Measurements from ENCODE around the gene DLEC1.

DLEC1 gene

DNA sequence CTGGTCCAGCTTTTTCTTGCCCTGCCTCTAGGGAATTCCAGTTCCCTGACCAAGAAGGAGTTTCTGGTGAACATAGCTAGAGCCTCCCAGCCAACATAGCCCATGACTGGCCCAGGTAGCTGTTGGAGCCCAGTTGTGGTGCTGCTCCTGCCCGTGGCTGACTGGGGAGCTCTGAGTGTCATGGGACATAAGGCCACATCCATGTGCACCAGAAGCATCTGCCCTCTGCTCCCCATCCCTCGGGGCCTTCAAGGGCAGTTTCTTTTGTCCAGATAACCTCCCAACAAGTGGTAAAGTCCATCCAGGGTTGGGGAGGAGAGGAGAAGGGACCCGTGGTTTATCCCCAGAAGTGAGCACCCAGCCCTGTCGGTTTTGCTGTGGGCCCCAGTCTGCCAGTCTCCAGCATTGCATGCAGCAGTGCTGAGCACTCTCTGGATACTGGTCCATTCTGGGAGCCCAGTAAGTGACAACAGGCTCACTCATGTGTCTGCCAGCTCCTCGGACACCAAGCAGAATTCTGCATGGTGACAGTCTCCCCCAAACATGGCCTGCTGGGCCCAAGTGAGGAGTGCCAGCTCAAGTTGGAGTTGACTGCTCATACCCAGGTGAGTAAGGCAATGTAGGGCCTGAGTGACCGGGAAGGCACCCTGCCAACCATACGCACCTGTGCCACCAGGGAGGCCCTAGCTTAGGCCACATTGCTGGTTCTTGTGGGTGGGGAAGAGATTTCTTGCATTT lies 69.1 kb downstream of the DLEC1 start:
- H3K9me3 ChIP-seq (ENCODE audit: control insufficient read depth in 1 of 2, low read length in 2 of 2): peaks cover 0 to 3% of the 10 kb centered on the region in 2 donors
- H3K4me1 ChIP-seq (ENCODE audit: control insufficient read depth in 1 of 2, insufficient read depth in 2 of 2, low read length in 2 of 2): no peaks in the 10 kb centered on the region
- H3K9ac ChIP-seq (ENCODE audit: low read depth in 1 of 2, low read length in 2 of 2): no peak overlapping the region

DNA sequence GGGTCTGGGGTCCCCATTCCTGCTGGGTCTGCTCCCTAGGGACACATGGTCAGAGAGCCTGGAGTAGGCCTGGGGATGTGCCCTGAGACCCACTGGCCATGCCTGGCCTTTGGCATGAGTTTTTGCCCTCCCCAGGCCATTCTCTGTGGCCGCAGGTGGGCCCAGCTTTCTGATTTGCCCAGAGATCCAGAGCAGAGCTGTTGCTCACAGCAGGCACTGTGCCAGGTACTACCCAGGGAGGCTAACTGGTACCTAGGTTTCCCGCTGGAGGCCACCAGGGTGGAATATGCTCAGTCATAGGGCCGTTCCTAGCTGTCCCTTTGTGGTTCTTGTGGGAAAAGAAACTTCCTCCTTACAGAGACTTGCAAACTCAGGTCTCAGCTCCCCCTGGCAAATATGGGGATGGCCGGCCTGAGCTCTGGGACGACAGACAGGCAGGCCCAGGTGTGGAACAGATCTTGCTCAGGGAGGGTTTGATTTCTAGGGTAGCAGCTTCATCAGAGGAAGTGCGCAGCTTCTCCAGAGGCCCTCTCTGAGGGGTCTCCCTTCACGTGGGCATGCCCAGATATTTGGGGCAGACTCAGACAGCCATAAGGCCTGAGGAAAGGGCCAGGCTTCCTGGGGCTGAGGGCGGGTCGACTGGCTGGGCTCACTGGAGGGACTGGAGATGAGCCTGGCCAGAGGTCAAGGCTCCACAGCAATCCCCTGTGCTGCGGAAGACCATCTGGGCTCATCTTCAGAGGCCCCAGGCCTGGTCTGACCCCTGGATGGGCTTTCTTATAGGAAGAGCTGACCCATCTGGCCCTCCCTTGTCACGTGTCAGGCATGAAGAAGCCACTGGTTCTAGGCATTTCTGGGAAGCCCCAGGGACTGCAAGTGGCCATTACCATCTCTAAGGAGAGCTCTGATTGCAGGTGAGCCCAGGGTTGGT lies 69.9 kb downstream of the DLEC1 start:
- no peaks in the 10 kb centered on the region for H3K36me3 ChIP-seq (ENCODE audit: control insufficient read depth in 1 of 2, insufficient read depth in 2 of 2, low read length in 2 of 2)
- no peak overlapping the region for H3K27ac ChIP-seq (ENCODE audit: low read depth, low read length)
- no peaks in the 10 kb centered on the region for H3K27me3 ChIP-seq (ENCODE audit: control insufficient read depth in 1 of 2, insufficient read depth in 2 of 2, low read length in 2 of 2)

More for the DNA sequence above, 69.1 kb downstream of the DLEC1 start:
- Histone ChIP-seq H3K27ac (ENCODE audit: low read depth, low read length) (no peak overlapping the region), H3K4me3 (ENCODE audit: low read depth in 1 of 2, low read length in 2 of 2) (no peak overlapping the region), H3K36me3 (ENCODE audit: control insufficient read depth in 1 of 2, insufficient read depth in 2 of 2, low read length in 2 of 2) (no peaks in the 10 kb centered on the region), H3K27me3 (ENCODE audit: control insufficient read depth in 1 of 2, insufficient read depth in 2 of 2, low read length in 2 of 2) (no peaks in the 10 kb centered on the region)

DNA sequence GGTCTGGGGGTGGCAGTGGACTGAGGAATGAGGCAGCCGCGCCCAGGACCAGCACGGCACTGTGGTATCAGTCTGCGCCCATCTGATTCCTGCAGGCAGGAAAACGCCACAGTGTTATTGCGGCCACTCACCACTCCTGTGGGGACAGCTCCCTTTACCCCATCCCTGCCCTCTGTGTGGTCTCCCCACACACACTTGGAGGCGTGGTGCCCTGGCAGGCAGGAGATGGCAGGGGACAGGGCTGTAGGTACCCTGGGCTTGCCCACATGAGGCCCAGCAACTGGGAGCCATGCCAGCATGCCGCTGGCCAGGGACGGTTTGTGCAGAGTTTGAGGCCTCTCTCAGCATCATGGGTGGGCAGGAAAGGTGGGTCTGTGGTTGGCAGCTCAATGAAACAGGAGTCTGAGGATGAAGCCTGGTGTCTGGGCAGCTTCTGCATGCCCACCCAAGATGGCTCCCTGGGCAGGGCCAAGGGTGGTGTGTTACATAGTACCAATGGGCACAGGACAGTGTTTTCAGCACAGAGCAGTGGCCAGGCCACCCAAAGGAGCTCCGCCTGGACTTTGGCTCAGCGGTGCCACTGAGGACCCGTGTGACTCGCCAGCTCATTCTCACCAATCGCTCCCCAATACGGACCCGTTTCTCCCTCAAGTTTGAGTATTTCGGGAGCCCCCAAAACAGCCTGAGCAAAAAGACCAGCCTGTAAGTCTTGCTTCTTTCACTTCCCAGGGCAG lies 70.7 kb downstream of the DLEC1 start:
- Histone ChIP-seq H3K36me3 (ENCODE audit: control insufficient read depth in 1 of 2, insufficient read depth in 2 of 2, low read length in 2 of 2) (no peaks in the 10 kb centered on the region), H3K27me3 (ENCODE audit: control insufficient read depth in 1 of 2, insufficient read depth in 2 of 2, low read length in 2 of 2) (no peaks in the 10 kb centered on the region), H3K4me1 (ENCODE audit: control insufficient read depth in 1 of 2, insufficient read depth in 2 of 2, low read length in 2 of 2) (no peaks in the 10 kb centered on the region), H3K27ac (ENCODE audit: low read depth, low read length) (no peak overlapping the region), H3K4me3 (ENCODE audit: low read depth in 1 of 2, low read length in 2 of 2) (no peak overlapping the region), H3K9ac (ENCODE audit: low read depth in 1 of 2, low read length in 2 of 2) (no peak overlapping the region), H3K9me3 (ENCODE audit: control insufficient read depth in 1 of 2, low read length in 2 of 2) (peaks cover 0 to 3% of the 10 kb centered on the region in 2 donors)

More for the DNA sequence above, 69.9 kb downstream of the DLEC1 start:
- Histone ChIP-seq H3K4me3 (ENCODE audit: low read depth in 1 of 2, low read length in 2 of 2) (no peak overlapping the region), H3K9me3 (ENCODE audit: control insufficient read depth in 1 of 2, low read length in 2 of 2) (peaks cover 0 to 3% of the 10 kb centered on the region in 2 donors), H3K4me1 (ENCODE audit: control insufficient read depth in 1 of 2, insufficient read depth in 2 of 2, low read length in 2 of 2) (no peaks in the 10 kb centered on the region), H3K9ac (ENCODE audit: low read depth in 1 of 2, low read length in 2 of 2) (no peak overlapping the region)

DNA sequence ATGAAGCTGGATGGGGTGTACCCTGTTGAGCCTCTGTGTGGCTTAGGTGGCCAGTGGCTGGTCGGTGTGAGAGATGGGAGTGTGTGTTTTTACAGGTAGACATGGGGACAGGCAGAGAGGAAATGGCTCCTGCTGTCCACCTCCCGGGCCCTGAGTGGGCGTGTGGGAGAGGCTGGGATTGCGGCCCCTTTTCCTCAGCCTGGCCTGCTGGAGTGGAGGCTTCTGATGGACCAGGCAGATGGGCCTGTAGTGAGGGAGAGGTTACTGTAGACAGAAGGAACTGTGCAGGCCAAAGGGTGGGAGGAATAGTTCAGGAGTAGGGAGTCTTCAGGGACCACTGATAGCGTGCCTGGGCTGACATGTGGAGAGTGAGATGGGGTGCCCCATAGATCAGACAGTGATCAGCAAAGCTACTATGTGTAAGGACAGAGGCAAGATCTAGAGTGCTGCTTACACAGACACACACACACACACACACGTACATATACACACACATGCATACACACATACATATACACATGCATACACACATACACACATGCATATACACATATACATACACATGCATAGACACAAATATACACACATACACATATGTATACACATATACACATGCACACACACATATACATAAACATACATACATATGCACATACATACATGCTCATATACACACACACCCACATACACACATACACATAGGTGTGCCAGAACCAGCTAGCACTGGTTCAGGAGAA lies 71.5 kb downstream of the DLEC1 start:
- no peak overlapping the region for H3K9ac ChIP-seq (ENCODE audit: low read depth in 1 of 2, low read length in 2 of 2)
- H3K27me3 ChIP-seq (ENCODE audit: control insufficient read depth in 1 of 2, insufficient read depth in 2 of 2, low read length in 2 of 2): no peaks in the 10 kb centered on the region
- H3K4me3 ChIP-seq (ENCODE audit: low read depth in 1 of 2, low read length in 2 of 2): no peak overlapping the region
- H3K36me3 ChIP-seq (ENCODE audit: control insufficient read depth in 1 of 2, insufficient read depth in 2 of 2, low read length in 2 of 2): no peaks in the 10 kb centered on the region
- peaks cover 0 to 3% of the 10 kb centered on the region in 2 donors for H3K9me3 ChIP-seq (ENCODE audit: control insufficient read depth in 1 of 2, low read length in 2 of 2)
- no peak overlapping the region for H3K27ac ChIP-seq (ENCODE audit: low read depth, low read length)
- no peaks in the 10 kb centered on the region for H3K4me1 ChIP-seq (ENCODE audit: control insufficient read depth in 1 of 2, insufficient read depth in 2 of 2, low read length in 2 of 2)

DNA sequence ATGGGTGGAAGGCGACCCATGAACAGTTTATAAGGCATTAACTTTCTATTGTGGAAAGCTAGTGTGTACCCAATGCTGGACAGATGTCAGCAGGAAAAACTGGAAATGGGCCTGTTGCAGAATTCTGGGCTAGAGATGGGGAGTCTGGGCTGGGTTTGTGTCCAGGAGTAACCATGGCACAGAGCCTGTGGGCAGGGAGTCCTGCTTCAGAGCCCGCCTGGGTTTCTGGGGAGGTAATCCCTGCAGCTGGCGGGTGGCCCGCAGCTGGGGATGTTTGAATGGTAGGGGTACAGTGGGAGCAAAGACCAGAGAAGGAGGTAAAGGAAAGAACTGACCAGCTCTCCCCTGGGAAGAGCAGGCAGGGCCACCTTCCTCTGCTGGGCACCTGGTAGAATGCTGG lies 72.2 kb downstream of the DLEC1 start:
- H3K9me3 ChIP-seq (ENCODE audit: control insufficient read depth in 1 of 2, low read length in 2 of 2): no peaks in the 10 kb centered on the region
- H3K4me1 ChIP-seq (ENCODE audit: control insufficient read depth in 1 of 2, insufficient read depth in 2 of 2, low read length in 2 of 2): no peaks in the 10 kb centered on the region
- H3K36me3 ChIP-seq (ENCODE audit: control insufficient read depth in 1 of 2, insufficient read depth in 2 of 2, low read length in 2 of 2): no peaks in the 10 kb centered on the region
- no peak overlapping the region for H3K4me3 ChIP-seq (ENCODE audit: low read depth in 1 of 2, low read length in 2 of 2)
- no peak overlapping the region for H3K9ac ChIP-seq (ENCODE audit: low read depth in 1 of 2, low read length in 2 of 2)
- H3K27ac ChIP-seq (ENCODE audit: low read depth, low read length): no peak overlapping the region
- no peaks in the 10 kb centered on the region for H3K27me3 ChIP-seq (ENCODE audit: control insufficient read depth in 1 of 2, insufficient read depth in 2 of 2, low read length in 2 of 2)

DNA sequence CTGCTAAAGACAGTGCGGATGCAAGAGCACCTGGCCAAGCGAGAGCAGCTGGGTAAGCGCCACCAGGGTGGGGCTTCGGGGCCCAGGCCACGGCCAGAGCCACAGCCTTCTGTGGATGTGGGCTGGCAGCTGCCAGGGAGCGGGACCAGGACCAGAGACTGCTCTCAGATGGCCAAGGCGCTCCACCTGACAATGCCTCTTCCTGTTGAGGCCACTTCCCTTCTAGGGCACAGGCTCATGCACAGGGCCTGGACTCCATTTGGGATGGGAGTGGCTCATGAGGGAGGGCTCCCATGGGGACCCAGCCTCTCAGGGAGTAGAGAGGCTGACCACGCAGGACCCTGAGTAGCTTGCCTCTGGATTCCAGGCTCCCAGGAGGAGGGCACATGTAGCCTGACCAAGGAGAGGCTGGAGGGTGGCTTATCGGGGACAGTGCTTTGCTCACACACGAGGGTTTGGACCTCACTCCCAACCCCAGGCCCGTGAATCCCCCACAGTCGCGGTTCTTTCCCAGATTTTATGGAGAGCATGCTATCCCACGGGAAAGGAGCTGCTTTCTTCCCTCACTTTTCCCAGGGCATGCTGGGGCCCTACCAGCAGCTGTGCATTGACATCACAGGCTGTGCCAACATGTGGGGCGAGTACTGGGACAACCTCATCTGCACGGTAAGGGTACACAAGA lies 72.8 kb downstream of the DLEC1 start:
- Histone ChIP-seq H3K4me3 (ENCODE audit: low read depth in 1 of 2, low read length in 2 of 2) (no peak overlapping the region), H3K27me3 (ENCODE audit: control insufficient read depth in 1 of 2, insufficient read depth in 2 of 2, low read length in 2 of 2) (no peaks in the 10 kb centered on the region), H3K9ac (ENCODE audit: low read depth in 1 of 2, low read length in 2 of 2) (no peak overlapping the region), H3K9me3 (ENCODE audit: control insufficient read depth in 1 of 2, low read length in 2 of 2) (no peaks in the 10 kb centered on the region), H3K36me3 (ENCODE audit: control insufficient read depth in 1 of 2, insufficient read depth in 2 of 2, low read length in 2 of 2) (no peaks in the 10 kb centered on the region), H3K27ac (ENCODE audit: low read depth, low read length) (no peak overlapping the region), H3K4me1 (ENCODE audit: control insufficient read depth in 1 of 2, insufficient read depth in 2 of 2, low read length in 2 of 2) (no peaks in the 10 kb centered on the region)

DNA sequence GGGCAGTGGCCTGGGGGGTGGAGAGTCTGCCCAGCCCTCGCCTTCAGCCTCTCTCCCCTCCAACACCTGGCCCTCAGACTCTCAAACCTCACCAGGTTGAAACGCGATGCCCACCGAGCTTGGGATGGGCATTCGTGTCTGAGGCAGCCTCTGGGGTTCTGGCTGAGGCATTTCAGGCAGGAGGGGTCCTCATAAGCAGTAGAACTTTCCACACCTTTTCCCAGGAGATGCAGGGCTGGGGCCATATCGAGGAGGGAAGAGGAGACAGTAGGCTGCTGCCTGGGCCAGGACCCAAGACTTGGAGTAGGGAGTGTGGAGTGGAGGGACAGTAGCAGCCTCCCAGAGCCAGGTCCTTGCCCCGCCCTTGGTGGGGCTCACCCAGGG lies 73.4 kb downstream of the DLEC1 start:
- no peaks in the 10 kb centered on the region for H3K27me3 ChIP-seq (ENCODE audit: control insufficient read depth in 1 of 2, insufficient read depth in 2 of 2, low read length in 2 of 2)
- H3K9me3 ChIP-seq (ENCODE audit: control insufficient read depth in 1 of 2, low read length in 2 of 2): no peaks in the 10 kb centered on the region

DNA sequence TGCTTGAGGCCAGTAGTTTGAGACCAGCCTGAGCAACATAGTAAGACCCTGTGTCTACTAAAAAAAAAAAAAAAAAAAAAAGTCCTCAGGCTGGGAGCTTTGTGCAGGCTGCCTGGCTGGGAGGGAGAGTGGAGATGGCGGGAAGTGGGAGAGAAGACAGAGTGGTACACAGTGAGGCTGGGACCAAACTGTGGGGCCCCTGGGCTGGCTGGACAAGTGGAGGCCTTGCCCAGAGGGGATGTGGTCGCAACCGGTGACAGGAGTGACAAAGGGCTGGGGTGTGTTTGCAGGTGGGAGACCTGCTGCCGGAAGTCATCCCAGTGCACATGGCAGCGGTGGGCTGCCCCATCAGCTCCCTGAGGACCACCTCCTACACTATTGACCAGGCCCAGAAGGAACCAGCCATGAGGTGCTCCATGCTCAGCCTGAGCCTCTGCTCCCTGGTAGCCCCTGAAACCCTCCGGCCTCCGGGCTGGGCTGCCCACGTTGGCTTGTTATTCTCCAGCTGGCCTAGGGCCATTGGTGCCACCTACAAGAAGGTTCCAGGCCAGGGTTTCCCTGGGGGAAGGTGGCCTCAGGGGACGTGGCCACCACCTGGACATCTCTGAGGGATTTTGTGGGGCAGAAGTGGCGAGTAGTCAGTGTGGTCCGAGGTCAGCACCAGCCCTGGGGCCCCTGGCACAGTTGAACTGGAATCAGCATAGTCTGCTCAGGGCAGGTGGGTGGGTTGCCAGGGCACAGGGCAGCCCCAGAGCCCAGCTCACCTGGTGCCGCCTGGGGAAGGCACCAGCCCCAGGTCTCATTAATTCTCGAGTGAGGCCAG lies 75.3 kb downstream of the DLEC1 start:
- Histone ChIP-seq H3K9me3 (ENCODE audit: control insufficient read depth in 1 of 2, low read length in 2 of 2) (no peaks in the 10 kb centered on the region), H3K36me3 (ENCODE audit: control insufficient read depth in 1 of 2, insufficient read depth in 2 of 2, low read length in 2 of 2) (peaks cover 3 to 5% of the 10 kb centered on the region in 2 donors), H3K4me1 (ENCODE audit: control insufficient read depth in 1 of 2, insufficient read depth in 2 of 2, low read length in 2 of 2) (peaks cover 0 to 3% of the 10 kb centered on the region in 2 donors), H3K27me3 (ENCODE audit: control insufficient read depth in 1 of 2, insufficient read depth in 2 of 2, low read length in 2 of 2) (no peaks in the 10 kb centered on the region), H3K4me3 (ENCODE audit: low read depth in 1 of 2, low read length in 2 of 2) (no peak overlapping the region), H3K9ac (ENCODE audit: low read depth in 1 of 2, low read length in 2 of 2) (no peak overlapping the region), H3K27ac (ENCODE audit: low read depth, low read length) (no peak overlapping the region)

More for the DNA sequence above, 73.4 kb downstream of the DLEC1 start:
- Histone ChIP-seq H3K4me1 (ENCODE audit: control insufficient read depth in 1 of 2, insufficient read depth in 2 of 2, low read length in 2 of 2) (no peaks in the 10 kb centered on the region), H3K27ac (ENCODE audit: low read depth, low read length) (no peak overlapping the region), H3K36me3 (ENCODE audit: control insufficient read depth in 1 of 2, insufficient read depth in 2 of 2, low read length in 2 of 2) (no peaks in the 10 kb centered on the region), H3K4me3 (ENCODE audit: low read depth in 1 of 2, low read length in 2 of 2) (no peak overlapping the region), H3K9ac (ENCODE audit: low read depth in 1 of 2, low read length in 2 of 2) (no peak overlapping the region)
